GM23338 (cell line): ENCODE measurements around the gene FBXO22. TPM values are rescaled to one million over a fixed set of nuclear protein-coding genes. Genes with fewer than 3 reads are reported as not detected.

Source experiments
- ATAC-seq: fragments of 200-7000 bp; cut with Tn5 transposase; 3 replicates; pipeline ENCODE4 v1.9.1; 2020
- DNase-seq: peaks from one replicate; pipeline ENCODE4 v3.0.0-alpha.2; 2015; ENCODE audit warnings: low spot score
- H2AFZ ChIP-seq: fragments of 200-600 bp; sonication (generic); 2 replicates; pipeline ENCODE4 v1.8.0; 2016; ENCODE audit warnings: antibody characterized with exemption, mild to moderate bottlenecking, moderate library complexity
- H3F3A ChIP-seq: fragments of 200-600 bp; sonication (generic); replicated peaks from 2 replicates; pipeline ENCODE4 v1.8.0; 2017; ENCODE audit warnings: antibody characterized with exemption, mixed run types, low read depth
- H3K27ac ChIP-seq: fragments of 200-600 bp; sonication (generic); 2 replicates; pipeline ENCODE4 v1.6.1; 2016; ENCODE audit warnings: low read depth
- H3K27me3 ChIP-seq: fragments of 200-600 bp; sonication (generic); 2 replicates; pipeline ENCODE4 v1.8.0; 2016; ENCODE audit warnings: mild to moderate bottlenecking, mixed run types, moderate library complexity; ENCODE audit not compliant: insufficient read depth
- H3K36me3 ChIP-seq: fragments of 200-600 bp; sonication (generic); 2 replicates; pipeline ENCODE4 v1.8.0; 2016; ENCODE audit warnings: mild to moderate bottlenecking; ENCODE audit not compliant: insufficient read depth
- H3K4me1 ChIP-seq: fragments of 200-600 bp; sonication (generic); 2 replicates; pipeline ENCODE4 v1.8.0; 2016; ENCODE audit warnings: mild to moderate bottlenecking, moderate library complexity; ENCODE audit not compliant: insufficient read depth
- H3K4me2 ChIP-seq: fragments of 200-600 bp; sonication (generic); 2 replicates; pipeline ENCODE4 v1.7.1; 2017; ENCODE audit warnings: mixed run types
- H3K4me3 ChIP-seq: fragments of 200-600 bp; sonication (generic); 2 replicates; pipeline ENCODE4 v1.6.1; 2016; ENCODE audit warnings: mixed run types
- H3K79me2 ChIP-seq: fragments of 200-600 bp; sonication (generic); replicated peaks from 2 replicates; pipeline ENCODE4 v1.8.0; 2017; ENCODE audit warnings: mild to moderate bottlenecking; ENCODE audit not compliant: insufficient read depth
- H3K9me2 ChIP-seq: fragments of 200-600 bp; sonication (generic); 2 replicates; pipeline ENCODE4 v1.8.0; 2017; ENCODE audit not compliant: insufficient read depth
- H4K20me1 ChIP-seq: fragments of 200-600 bp; sonication (generic); replicated peaks from 2 replicates; pipeline ENCODE4 v1.8.0; 2017; ENCODE audit warnings: mild to moderate bottlenecking; ENCODE audit not compliant: insufficient read depth
- H3K27ac Mint-ChIP-seq: 2 replicates; pipeline ENCODE4 v1.8.0; 2020; ENCODE audit warnings: inconsistent platforms, mild to moderate bottlenecking, moderate library complexity, mixed read lengths
- H3K27me3 Mint-ChIP-seq: 3 replicates; pipeline ENCODE4 v1.8.0; 2022; ENCODE audit warnings: low read depth, mild to moderate bottlenecking, moderate library complexity, mixed read lengths, inconsistent platforms; ENCODE audit not compliant: insufficient read depth, poor library complexity
- H3K36me3 Mint-ChIP-seq: 3 replicates; pipeline ENCODE4 v1.8.0; 2021; ENCODE audit warnings: low read depth, mild to moderate bottlenecking, inconsistent platforms, moderate library complexity, mixed read lengths
- H3K4me1 Mint-ChIP-seq: 3 replicates; pipeline ENCODE4 v1.8.0; 2020; ENCODE audit warnings: mild to moderate bottlenecking, inconsistent platforms, mixed read lengths
- H3K4me3 Mint-ChIP-seq: 3 replicates; pipeline ENCODE4 v1.8.0; 2021; ENCODE audit warnings: moderate library complexity, mild to moderate bottlenecking, inconsistent platforms, mixed read lengths
- H3K9me3 Mint-ChIP-seq: 3 replicates; pipeline ENCODE4 v1.8.0; 2020; ENCODE audit warnings: moderate library complexity, mild to moderate bottlenecking, inconsistent platforms, mixed read lengths
- ZNF331 ChIP-seq: fragments of 250-450 bp; sonication (Bioruptor Pico); IDR thresholded peaks from 2 replicates; pipeline ENCODE4 v1.5.0; 2020; ENCODE audit warnings: low read depth, mild to moderate bottlenecking, moderate library complexity
- ZNF462 ChIP-seq: fragments of 250-450 bp; sonication (Bioruptor Pico); IDR thresholded peaks from 2 replicates; pipeline ENCODE4 v1.5.0; 2020; ENCODE audit warnings: mild to moderate bottlenecking, moderate library complexity
- polyA plus RNA-seq: library from polyadenylated mRNA; unstranded; fragments of >200 nt; fragmentation: Nextera tagmentation; extraction: Ambion mirVana; gene quantifications from 2 replicates; pipeline ENCODE4 v1.2.1, GENCODE V29; 2016
- total RNA-seq: library from RNA; depleted of rRNA; stranded (reverse); fragments of >200 nt; shearing (Covaris generic); gene quantifications from 2 replicates; pipeline ENCODE4 v1.2.3, GENCODE V29; 2014
- TF ChIP-seq, protein P1 (sequence below), 2 experiments: fragments of 200-600 bp in 1 of 2; sonication (generic) in 1 of 2; conservative IDR thresholded peaks; 2 replicates each; pipeline versions ENCODE4 v1.5.1 to v1.6.1; 2016 to 2017; ENCODE audit warnings: antibody characterized with exemption in 2 of 2, low read depth in 2 of 2, mild to moderate bottlenecking in 2 of 2, moderate library complexity in 1 of 2

Gene FBXO22
- total and polyA plus RNA-seq, 2 experiments from 2014 or later: 79.8 to 94.5 TPM

DNA sequence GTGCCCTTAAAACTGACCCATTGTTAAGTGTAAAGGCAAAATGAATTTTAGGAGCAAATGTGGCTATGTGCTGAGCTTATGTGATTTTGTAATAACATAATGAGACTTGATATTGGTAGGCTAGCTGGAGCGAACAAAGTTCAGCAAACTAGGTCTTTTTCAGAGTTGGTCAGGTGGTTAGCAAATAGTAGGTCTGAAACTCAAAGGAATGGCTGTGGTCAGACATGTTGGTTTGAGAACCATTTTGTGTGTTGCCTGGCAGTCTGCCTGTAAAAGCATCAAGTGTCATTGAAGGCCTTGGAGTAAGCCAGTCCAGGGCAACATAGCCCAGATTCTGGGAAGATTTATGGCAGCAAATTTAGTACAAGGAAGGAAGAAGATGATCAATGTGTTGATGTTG, 16.4 kb downstream of the FBXO22 start (continued):
- TF ChIP-seq ZNF462 (CRISPR knock-in tag): no peak

- ATAC-seq (peak; percentile 90), DNase-seq (peak; percentile 78)
- Histone ChIP-seq H2AFZ (no peak overlapping the region), H3K27ac (no peak overlapping the region), H3K36me3 (peaks cover 10% of the 10 kb centered on the region; the same call in 1 of the 2 replicates), H4K20me1 (peaks cover 36% of the 10 kb centered on the region), H3F3A (no peaks in the 10 kb centered on the region; the same call in 1 of the 2 replicates), H3K4me2 (no peak overlapping the region), H3K4me1 (peaks cover 21% of the 10 kb centered on the region), H3K4me3 (no peak overlapping the region), H3K27me3 (no peaks in the 10 kb centered on the region), H3K79me2 (peaks cover 73% of the 10 kb centered on the region), H3K9me2 (no peaks in the 10 kb centered on the region)
- no peak overlapping the region for H3K27ac Mint-ChIP-seq
- no peaks in the 10 kb centered on the region for H3K27me3 Mint-ChIP-seq
- peaks cover 46% of the 10 kb centered on the region for H3K36me3 Mint-ChIP-seq
- no peaks in the 10 kb centered on the region for H3K9me3 Mint-ChIP-seq
- H3K4me1 Mint-ChIP-seq: peaks cover 23% of the 10 kb centered on the region
- H3K4me3 Mint-ChIP-seq: no peak overlapping the region
- TF ChIP-seq ZNF331 (CRISPR knock-in tag): no peak
- TF ChIP-seq, protein P1, sequence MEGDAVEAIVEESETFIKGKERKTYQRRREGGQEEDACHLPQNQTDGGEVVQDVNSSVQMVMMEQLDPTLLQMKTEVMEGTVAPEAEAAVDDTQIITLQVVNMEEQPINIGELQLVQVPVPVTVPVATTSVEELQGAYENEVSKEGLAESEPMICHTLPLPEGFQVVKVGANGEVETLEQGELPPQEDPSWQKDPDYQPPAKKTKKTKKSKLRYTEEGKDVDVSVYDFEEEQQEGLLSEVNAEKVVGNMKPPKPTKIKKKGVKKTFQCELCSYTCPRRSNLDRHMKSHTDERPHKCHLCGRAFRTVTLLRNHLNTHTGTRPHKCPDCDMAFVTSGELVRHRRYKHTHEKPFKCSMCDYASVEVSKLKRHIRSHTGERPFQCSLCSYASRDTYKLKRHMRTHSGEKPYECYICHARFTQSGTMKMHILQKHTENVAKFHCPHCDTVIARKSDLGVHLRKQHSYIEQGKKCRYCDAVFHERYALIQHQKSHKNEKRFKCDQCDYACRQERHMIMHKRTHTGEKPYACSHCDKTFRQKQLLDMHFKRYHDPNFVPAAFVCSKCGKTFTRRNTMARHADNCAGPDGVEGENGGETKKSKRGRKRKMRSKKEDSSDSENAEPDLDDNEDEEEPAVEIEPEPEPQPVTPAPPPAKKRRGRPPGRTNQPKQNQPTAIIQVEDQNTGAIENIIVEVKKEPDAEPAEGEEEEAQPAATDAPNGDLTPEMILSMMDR (conservative IDR thresholded peaks at IDR 0.05; ENCODE audit: low read depth in 2 of 2): peak; percentile 79 to 80
Observed at GRCh38 chr15:75921732-75922703, 18.3 kb downstream of the FBXO22 start.
